ENCODE measurements around the gene XKR8.

XKR8 gene

GRCh38 chr1:27957655-27958054 lies 2.1 kb upstream of the XKR8 start:
- no peak for DNase-seq

DNA sequence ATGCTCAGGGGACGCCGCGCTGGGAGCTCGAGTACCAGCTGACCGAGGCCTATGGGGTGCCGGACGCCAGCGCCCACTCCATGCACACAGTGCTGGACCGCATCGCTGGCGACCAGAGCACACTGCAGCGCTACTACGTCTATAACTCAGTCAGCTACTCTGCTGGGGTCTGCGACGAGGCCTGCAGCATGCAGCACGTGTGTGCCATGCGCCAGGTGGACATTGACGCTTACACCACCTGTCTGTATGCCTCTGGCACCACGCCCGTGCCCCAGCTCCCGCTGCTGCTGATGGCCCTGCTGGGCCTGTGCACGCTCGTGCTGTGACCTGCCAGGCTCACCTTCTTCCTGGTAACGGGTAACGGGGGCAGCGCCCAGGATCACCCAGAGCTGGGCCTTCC lies 1.3 kb upstream of the XKR8 start:
- no peak for DNase-seq

- DNase-seq, result no peak
Observed at GRCh38 chr1:27960762-27961645, 1.2 kb downstream of the XKR8 start.

DNA sequence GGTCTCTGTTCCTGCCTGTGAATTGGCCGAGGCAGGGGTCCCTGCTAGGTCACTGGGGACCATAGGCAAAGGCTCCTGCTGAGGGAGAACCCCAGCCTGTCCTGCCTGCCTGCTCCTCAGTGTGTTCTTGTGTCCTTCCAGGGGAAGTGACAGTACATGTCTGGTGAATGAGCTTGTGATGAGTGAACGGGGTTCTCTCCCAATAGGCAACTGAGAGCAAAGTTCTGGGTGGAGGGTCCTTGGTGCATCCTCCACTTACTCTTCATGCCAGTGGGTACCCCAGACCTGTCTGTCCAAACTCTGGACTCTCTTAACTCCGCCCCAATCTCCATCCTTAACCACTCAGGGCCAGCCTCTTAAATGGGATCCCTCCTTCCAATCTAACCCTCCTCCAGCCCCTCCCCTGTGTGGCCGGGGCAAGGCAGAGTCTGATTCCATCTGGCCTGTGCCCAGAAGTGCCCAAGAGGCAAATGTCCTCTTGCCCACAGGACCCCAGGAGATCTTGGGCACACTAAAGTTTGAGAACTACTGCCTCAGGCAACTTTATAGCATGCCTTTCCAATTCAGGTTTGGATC lies 2.0 kb downstream of the XKR8 start:
- no peak for DNase-seq

DNA sequence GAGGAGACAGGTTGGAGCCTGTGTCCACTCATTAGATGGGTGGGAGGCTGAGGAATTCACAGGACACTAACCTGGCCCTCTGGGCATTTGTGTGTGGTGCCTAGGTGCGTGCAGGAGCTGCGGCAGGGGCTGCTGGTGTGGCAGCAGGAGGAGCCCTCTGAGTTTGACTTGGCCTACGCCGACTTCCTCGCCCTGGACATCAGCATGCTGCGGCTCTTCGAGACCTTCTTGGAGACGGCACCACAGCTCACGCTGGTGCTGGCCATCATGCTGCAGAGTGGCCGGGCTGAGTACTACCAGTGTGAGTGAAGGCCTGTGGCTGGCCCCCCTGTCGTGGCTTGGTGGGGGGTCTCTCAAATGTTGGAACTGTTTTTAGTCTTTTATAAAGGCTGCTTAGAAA lies 3.6 kb downstream of the XKR8 start:
- DNase-seq, result no peak

- DNase-seq, result no peak
Observed at GRCh38 chr1:27966402-27967105, 6.8 kb downstream of the XKR8 start.

- DNase-seq, result no peak
Observed at GRCh38 chr1:27967106-27967883, 7.5 kb downstream of the XKR8 start.

DNA sequence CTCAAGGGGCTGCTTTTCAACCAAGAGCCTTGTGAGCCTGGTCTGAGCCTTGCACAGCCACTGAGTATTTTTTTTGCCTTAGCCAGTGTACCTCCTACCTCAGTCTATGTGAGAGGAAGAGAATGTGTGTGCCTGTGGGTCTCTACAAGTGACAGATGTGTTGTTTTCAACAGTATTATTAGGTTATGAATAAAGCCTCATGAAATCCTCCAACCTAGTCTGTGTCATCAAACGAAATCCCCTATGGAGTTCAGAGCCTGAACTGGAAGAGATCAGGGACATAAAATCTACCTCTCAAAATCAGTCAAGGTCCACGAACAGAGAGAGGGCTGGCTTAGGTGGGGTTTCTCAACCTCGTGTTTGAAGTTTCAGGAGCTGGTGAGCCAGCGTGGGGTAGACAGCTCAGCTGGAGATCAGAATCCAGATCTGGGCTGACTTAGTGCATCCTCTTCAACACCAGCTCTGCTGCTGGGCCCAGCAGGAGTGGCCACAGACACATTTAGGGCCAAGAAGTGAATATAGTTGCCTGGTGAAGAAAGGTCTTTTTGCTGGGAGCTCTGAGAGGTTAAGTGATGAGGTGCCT lies 8.2 kb downstream of the XKR8 start:
- DNase-seq, result no peak

GRCh38 chr1:27968692-27969091 lies 8.9 kb downstream of the XKR8 start:
- peak; percentile 18 to 24 for DNase-seq

DNA sequence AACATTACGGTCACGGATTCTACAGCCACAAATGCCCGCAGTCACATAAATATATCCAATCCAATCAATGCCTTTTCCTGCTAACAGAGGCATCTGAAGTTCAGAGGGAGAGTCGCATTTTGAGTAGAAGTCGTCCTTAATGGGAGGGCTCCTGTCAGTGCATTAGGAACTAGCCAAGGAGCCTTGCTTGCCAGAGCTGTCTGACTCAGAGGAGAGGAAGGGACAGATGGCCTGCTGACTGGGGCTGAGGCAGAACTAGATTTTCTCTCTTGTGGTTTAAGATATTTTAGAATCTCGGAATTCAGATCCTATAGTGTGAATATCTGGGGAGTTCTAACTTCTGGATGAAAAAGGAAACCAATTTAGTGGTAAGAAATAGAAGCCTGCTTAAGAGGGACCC lies 10.6 kb downstream of the XKR8 start:
- DNase-seq, result no peak

DNA sequence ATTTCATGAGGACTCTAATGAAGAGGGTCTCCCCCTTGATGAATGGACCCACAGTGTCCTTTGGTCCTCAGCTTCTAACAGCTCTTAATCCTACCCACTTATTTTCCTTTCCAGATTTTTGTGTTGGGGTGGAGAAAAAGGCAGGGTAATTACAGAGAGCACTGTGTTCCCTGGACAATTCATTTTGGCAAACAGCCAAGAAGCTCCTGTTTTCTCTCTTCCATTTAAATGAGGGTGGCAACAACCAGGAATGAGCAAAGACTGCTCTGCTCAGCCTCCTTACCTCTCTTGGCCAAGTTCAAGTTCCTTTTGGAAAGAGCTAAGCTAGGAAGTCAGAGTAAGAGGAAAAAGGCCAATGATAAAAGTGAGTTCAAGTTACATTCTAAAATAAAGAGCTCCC lies 11.9 kb downstream of the XKR8 start:
- DNase-seq, result no peak

DNA sequence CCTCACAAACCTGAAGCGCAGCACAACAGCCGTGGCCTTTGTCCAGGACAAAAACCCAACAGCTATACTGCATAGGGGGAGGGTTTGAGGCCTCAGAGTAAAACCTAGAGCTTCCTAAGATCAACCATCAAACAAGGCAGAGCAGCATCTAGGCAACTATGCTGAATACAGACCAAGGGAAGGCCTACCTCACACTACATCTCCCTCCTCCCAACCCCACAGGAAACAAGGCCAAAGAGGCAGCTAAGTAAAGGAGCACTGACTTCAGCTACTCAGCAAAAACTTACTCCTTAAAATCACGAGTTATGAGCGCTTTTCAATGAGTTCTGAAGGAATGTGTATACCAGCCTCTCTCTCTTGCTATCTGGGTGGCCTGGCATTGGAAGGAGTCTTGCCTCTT lies 12.4 kb downstream of the XKR8 start:
- DNase-seq, result no peak

DNA sequence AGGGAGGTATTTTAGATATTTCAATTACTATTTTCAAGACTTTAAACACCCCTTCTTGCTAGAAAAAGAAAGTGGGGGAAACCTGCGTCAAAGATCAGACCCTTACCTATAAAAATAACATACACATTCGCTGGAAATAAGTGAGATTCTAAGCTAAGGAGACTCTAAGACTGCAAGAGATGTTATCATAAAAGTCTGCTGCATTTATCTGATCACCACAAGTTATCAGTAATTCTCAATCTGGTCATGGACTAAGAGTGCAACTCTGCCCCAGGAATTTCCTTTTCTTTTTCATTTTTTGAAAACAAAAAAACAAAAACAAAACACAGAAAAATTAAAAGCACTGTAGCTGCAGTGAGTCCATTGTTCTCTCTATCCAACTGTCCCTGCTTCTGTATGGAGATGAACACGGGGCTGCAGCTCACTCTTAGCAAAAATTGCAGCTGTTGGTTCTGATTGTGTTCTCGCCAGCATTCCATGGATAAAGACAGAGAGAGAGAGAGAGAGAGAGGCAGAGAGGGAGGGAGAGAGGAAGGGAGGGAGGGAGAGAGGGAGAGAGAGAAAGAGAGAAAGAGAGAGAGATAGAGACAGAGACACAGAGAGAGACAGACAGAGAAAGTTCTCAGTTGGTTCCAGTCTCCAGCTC lies 14.1 kb downstream of the XKR8 start:
- no peak for DNase-seq

DNA sequence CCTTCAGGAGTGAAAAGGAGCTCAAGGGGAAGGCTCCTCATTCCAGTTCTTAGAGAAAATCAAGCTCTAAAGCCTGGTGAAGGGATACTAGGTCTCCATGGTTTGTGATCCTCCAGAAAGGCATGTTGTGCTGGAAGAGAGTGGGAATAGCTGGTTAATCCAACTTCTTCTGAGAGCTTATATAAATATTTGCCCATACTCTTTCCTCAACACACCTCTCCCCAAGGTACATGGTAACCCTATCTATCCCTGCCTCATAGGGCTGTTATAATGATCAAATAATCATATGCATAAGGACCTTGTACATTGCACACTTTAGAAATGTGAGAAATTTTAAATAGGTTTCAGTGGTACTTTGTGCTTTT lies 14.6 kb downstream of the XKR8 start:
- DNase-seq, result no peak

DNA sequence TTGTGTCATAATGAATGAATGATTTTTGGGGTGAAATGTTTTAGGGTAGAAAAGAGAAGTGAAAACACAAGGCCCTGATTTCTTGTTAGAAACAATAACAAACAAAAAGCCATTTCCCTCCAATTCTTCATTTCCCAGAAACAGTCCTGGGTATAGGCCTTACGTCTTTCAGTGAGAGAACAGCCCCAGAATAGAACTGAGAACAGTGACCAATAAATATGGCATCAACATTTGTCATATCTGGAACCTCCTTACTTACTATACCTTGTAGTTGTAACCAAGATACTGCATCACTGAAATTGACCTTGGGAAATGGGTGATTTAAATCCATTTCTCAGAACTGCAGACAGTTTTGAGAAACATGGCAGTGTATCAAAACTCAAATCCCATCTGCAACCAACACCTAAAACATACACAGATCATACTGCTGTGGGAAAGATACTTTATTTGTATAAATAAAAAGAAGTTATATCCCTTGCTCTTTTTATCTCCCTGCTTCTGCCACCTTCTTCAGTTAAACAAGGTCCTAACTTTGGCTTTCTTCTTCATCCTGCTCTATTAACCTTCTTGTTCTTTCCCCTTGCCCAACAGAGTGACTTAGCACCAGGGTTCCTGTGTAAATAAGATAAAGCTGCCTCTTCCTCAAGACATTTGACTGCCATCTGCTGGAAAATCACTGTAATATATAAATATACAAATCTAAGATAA lies 19.5 kb downstream of the XKR8 start:
- peak; percentile 60 to 72 for DNase-seq

- DNase-seq, result no peak
Observed at GRCh38 chr1:27979859-27980201, 20.1 kb downstream of the XKR8 start.

- no peak for DNase-seq
Observed at GRCh38 chr1:27980216-27980845, 20.6 kb downstream of the XKR8 start.

- no peak for DNase-seq
Observed at GRCh38 chr1:27981145-27981544, 21.4 kb downstream of the XKR8 start.

DNA sequence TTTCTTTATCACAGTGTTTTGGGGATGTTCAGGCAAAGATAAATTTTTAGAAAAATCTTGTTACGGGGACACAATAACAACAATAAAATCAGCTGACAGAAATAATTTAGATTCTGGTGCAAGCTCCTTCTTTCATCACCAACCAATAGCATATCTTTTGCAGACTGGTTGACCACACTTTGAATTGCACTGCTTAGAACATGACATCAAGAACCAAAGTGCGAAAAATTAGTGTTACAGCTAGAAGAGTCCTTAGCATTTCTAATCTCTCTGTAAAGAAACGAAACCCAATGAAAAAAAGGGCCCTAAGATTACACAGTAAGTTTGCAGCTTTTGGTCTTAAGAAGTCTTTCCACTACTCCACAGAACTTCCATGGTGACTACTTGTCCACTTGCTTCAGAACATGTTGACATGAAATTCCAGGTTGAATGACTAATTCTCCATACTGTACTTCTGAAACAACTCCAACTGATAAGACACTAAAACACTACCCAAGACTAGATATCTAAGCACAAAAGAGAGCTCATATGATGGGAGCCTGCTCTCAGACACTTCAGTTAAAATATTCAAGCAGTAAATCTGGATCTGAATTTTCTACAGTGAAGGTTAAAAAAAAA lies 31.3 kb downstream of the XKR8 start:
- no peak for DNase-seq

DNA sequence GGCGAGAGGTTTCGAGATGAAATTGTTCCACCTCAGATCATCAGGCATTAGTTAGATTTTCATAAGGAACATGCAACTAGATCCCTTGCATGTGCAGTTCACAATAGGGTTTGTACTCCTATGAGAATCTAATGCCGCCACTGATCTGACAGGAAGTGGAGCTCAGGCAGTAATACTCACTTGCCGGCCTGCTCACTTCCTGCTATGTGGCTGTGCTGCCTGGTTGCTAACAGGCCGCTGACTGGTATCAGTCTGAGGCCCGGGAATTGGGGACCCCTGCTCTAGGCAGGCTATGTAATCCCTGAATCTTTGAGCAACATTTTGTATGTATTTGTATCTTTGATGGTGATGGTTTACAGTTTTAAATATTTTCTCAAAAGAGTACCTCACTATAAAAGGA lies 32.5 kb downstream of the XKR8 start:
- DNase-seq, result peak in 1 of 2 donors; percentile 10

DNA sequence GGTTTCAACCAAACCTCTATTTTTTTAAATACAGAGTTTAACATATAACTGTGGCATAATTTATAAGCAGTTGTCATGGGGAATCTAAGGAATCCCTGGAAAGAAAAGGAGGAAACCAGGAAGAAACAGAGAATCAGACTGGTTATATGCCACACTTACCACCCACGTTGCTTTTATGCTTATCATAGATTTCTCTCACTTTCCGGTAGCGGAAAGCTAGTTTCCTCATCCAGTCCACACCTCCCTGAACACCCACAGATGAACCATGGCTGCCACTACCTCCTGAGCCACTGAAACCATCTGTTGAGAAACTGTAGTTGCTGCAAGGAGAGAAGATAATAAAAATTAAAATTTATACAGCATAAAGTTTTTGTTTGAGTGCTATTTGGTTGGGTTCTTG lies 33.5 kb downstream of the XKR8 start:
- peak; percentile 59 to 79 for DNase-seq
